HG03066 (cell line): Measurements from ENCODE around the gene ACVR1B.
A peak's percentile ranks its signal among the peaks of the same experiment; 100 is the strongest.

Source experiments
- ATAC-seq: cut with Tn5 transposase; IDR thresholded peaks from one replicate; pipeline ENCODE4 v1.9.1; 2021; ENCODE audit warnings: low read depth; ENCODE audit not compliant: unreplicated experiment

The ACVR1B gene

DNA sequence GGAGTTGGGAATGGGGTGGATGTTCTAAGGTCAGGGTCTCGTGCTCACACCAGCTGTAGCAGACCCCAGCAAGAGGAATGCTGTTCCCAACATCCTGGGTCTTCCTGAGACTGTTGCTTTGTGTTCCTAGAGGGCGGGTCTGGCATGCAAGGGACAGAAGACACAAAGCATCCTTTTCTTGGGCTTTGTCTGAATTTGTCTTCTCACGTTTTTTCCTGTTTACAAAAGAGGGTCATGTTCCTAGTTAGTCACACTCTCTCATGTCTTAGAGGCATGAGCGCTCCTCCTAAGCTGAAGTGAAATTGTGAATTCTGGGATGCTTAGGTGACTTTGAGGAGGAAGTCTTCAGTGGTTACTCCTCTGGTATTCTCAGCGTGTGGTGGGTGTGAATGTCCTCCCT, 45.6 kb downstream of the ACVR1B start:
- ATAC-seq, result no peak

DNA sequence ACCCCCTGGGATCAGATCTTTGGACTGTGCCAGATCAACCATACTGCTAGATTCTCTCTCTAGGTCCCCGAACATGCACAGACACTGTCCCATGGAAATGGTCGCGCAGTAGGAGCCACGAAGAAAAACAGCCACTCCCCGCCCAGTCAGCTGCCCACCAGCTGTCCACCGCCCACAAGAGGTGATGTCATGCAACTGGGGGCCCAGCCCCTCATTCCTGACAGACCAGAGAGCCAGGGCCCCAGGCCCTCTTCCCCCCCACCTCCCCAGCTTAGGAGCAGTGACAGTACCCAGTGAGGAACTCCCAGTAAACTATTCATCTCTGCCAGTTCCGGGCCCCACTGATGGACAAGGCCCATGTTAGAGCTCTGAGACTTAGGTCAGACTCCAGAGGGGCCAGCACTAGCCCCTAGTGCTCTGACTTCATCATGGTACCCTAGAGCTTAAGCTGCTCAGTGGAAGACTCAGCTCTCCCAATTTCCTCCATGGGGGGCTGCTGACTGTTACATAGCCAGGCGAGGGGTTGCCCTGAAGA, 51.6 kb downstream of the ACVR1B start:
- ATAC-seq, result no peak

DNA sequence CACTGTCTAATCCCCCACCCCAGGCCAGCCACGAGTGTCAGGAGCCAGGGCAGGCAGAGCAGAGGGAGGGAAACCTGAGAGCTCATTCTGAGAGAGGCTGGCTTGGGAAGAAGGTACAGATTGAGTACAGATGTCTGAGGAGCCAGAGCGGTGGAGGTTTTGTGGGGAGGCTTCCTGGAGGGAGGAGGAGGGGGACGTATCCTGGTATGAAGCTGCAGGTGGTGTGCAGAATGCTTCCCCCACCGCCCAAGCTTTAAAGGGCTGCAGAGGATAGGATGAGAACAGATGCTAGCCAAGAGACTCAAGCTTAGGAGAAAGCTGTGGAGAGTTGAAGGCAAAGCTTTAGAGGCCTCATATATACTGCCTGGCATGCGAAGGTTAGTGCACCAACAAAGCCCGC, 52.1 kb downstream of the ACVR1B start:
- ATAC-seq, result no peak

DNA sequence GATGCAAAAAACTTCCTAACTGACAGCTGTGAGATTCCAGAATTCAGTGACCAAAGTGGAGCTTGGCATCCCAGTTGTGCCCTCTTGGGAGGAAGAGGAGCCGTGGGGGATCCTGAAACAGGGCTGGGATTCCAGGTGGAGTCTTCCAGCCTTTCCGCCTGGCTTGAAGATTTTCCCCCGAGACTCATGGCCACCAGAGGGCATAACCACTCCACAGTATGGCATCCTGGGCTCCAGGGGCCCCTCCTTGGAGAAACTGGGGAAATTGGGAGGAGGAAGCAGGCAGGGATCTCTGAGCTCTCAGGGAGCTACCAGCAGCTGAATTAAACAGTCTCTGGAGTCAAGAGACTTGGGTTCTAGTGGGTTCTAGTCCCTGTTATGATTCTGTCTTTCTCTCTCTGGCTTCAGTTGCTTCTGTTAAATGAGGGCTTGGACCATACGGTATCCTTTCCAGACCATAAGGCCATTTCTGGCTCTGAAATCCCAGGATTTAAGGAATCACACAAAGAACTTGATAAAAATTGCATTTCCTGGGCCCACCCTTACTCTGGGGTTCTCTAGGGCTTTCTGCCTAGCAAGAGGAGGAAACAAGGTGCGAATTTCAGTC, 52.6 kb downstream of the ACVR1B start:
- no peak for ATAC-seq

DNA sequence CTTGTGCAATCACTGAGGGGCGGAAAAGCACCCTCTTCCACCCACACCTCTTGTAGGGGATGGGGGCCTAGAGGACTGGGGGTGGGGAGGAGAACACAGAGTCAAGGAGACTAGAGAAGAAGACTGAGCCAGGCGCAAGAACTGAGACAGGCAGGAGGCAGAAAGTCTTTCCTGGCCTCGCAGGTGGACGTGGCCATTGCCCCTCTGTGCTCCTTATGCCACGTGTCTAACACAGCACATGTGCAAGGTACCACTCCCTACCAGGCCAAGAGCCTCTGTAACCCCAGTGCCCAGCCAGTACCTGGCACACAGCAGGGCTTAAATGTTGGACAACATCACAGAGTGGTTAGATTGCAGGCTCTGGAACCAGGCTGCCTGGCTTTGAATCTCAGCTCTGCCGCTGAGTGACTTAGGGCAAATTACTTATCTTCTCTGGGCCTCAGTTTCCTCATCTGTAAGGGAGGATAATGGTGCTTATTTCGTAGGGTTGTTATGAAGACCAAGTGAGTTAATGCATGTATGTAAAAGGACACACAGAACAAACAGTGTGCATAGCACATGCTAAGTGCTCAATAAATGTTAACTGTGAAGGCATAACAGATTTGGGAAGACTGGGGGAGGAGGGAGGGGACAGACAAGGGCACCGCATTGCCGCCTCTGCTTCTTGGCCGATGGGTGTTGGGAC, 53.9 kb downstream of the ACVR1B start:
- ATAC-seq, result no peak

DNA sequence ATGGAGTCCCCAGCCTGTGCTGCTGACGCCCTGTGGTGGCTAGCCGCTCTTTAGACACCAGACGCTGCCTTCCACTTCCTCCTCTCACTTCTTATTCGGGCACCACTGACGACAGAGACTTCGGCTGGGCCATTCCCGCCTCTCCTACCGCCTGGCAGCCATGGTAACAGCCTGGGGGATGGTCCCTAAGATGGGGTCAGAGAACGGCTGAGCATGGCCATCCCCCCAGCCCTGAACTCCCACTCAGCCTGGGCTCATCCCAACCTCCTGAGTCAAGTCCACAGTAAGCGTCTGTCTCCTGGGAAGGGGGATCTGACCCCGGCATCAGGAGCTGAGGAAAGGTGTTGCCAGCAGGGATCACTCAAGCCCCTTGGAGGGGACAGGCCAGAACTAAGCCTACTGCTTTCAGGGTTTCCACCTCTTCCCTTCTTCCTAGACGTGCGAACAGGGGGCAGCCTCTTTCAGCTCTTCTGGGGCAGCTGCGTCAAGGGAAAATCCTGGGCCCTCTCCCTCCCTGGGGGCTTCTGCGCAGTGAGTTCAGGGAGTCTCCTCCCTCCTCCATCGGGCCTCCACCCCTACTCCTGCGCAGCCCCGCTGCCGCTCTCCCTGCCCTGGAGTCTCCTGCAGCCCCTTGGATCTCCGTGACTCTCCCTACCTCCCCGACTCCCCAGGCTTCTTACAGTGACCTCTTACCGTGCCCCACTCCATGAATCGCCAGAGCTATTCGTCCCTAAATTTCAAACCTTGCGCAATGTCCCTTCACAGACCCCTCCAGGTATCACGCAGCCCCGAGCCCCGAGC, 54.6 kb downstream of the ACVR1B start:
- peak; percentile 80 for ATAC-seq

DNA sequence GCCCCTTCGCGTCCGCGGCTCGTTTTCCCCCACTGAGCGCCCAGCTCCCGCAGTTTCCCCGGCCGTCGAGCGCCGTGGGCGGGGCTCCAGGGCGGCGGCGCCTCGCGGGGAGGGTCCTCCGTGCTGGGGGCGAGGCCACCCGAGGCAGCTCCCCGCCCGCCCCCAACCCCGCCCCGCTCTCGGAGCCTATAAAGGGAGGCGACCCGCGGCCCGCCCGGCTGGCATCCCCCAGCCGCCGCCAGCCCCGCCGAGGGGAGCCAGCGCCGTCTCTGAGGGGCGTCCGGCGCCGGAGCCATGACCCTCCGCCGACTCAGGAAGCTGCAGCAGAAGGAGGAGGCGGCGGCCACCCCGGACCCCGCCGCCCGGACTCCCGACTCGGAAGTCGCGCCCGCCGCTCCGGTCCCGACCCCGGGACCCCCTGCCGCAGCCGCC, 55.2 kb downstream of the ACVR1B start, which contains the start of gene TAMALIN:
TSS of gene TAMALIN (plus strand) at position 221 of the 432 bp plus-strand sequence. CDS start at position 295, 74 bp downstream.
- no peak for ATAC-seq

DNA sequence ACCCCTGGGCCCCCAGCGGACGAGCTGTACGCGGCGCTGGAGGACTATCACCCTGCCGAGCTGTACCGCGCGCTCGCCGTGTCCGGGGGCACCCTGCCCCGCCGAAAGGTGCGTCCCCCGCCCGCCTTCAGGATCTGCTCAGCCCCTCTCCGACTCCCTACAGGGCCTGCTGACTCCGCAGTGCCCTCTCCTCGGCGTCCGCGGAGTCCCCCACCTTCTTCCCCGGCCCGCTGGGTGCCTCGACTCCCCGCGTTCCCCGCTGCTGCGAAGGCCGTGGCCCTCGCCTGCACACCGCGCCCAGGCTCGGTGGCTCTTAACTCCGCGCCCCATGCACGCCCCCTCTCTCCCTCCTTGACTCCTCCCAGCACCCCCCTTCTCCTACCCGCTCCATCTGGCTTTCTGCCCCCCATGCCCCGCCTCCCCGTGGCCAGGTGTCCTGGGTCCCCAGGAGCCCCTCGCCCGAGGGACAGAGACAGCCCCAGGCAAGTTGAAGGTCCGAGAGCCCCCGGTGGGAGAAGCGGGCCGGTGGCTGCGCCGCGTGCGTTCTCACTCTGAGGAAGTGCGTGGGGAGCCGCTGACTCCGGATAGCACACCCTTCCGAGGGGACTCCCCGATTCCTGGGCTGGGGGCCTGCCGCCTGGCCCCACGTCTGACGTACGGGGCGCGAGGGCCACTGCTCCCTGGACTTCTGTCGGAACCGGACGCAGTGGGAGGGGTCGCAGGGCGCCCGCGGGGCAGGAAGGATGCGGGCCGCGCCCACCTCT, 55.8 kb downstream of the ACVR1B start:
- no peak for ATAC-seq

DNA sequence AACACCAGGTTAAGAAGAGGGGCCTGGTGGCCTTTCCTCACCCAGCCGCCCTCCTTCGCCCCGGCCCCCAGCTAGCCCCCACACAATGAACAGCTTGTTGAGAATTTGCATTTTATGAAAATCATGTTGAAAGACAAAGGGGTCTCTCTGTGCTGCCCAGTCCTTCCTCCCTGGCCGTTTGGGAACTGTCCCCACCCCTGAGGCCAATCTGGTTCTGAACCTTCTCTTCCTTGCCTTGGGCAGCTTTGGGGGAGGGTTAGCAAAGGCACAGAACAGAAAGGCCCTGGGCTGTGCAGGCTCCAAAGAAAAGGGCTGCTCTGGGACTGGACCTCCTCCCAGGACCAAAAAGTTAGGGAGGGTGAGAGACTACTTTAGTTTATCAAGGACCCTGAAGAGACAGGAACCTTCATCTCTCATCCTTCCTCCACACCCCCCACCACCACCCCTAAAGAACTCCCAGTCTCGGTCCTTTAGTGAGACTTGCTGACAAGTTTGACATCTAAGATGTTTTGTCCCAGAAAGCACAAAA, 56.5 kb downstream of the ACVR1B start:
- ATAC-seq, result no peak

DNA sequence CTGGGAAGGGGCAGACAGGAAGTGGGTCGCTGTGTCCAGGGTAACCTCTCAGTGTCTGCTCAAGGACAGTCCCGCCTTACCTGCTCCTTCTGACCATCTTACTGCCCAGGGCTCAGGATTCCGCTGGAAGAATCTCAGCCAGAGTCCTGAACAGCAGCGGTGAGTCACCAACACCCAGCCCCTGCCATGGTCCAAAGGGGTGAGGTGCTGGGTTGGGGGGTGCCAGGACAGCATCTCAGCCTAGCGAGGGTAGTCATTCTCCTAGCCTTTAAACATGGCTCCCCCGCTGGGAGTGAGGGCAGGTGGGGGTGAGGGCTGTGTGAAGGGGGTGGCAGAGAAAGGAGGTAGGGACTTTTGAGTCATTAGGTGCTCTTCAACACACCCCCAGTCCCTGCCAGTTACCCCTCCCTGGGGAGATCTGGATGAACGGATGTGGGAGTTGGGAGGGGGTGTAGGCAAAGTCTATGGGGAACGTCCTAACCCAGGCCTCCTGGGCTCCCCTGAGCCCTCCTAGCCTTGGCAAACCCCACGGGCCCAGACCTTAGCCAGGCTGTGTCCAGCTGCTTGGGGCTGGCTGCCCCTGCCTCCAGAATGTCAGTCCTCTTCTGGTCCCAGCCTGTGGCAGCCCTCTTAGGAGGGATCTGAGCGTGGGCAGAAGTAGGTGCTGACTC, 57.7 kb downstream of the ACVR1B start:
- no peak for ATAC-seq

DNA sequence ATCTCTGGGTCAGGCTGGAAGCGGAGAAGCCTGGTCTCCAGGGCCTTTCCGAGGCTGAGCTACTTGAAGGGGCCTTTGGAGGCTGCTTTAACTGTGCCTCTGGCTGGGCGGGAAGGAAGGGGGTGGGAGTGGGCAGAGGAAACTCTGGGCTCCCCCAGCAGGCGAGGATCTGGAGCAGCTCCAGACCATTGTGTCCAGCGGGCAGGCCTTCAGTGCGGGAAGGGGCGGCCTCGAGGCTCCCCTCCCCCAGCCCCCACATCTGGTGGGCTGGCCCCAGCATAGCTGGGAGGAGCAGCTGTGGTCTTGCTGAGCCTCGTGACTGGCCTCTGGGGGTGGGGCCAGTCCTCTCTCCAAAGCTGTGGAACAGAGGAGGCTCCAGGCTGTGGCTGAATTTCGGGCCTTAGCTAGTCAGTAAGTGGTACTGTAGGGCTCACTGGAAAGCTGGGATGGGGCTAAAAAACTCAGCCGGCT, 58.7 kb downstream of the ACVR1B start:
- no peak for ATAC-seq

DNA sequence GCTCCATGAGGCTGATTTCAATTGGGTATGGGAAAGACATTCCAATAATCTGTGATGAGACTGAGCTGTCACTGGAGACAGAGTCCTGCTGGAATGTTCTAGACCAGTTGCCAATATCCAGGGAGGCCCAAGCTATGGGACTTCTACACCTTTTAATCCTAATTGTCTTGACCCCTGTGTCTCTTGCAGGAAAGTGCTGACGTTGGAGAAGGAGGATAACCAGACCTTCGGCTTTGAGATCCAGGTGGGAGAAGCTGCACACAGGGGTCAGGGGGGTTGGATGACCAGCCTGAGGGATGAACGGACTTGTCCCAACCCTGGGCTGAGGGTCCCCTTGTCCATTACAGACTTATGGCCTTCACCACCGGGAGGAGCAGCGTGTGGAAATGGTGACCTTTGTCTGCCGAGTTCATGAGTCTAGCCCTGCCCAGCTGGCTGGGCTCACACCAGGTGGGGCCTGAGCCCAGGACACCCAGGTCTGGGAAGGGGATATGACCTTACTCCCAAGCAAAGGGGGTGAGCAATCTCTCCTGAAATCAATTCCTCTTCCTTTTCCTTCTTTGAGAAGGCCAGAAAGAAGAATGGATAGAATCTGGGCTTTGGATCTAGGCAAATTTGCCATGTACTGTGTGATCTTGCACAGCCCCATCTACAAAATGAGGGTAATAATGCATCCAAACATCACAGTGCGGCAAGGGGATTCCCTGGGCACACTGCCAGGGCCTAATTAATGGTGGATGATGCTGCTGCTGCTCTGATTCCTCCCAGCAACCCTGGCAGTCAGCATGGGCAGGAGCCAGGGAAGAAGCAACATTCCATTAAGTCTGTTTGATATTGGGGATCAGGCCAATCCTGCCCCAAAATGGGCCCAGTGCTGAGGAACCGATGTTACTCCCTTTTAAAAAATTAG, 59.4 kb downstream of the ACVR1B start:
- ATAC-seq, result no peak

DNA sequence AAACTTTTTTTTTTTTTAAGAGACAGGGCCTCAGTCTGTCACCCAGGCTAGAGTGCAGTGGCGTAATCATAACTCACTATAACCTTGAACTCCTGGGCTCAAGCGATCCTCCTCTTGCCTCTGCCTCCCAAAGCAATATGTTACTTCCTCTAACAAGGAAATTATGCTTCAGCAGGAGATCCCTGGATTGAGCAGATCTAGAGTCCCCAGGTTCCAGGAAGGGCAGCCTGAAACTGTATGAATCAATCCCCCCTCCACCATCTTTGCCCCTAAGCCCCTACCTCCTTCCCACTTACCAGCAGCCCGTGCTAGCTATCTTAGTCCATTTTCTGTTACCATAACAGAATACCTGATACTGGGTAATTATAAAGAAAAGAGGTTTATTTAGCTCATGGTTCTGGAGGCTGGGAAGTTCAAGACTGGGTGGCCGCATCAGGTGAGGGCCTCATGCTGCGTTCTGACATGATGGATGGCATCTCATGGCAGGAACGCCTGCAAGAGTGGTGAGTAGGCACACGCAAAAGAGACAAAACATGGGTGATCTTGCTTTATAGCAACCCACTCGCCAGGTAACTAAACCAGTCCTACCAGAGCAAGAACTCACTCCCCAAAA, 60.2 kb downstream of the ACVR1B start:
- ATAC-seq, result no peak

DNA sequence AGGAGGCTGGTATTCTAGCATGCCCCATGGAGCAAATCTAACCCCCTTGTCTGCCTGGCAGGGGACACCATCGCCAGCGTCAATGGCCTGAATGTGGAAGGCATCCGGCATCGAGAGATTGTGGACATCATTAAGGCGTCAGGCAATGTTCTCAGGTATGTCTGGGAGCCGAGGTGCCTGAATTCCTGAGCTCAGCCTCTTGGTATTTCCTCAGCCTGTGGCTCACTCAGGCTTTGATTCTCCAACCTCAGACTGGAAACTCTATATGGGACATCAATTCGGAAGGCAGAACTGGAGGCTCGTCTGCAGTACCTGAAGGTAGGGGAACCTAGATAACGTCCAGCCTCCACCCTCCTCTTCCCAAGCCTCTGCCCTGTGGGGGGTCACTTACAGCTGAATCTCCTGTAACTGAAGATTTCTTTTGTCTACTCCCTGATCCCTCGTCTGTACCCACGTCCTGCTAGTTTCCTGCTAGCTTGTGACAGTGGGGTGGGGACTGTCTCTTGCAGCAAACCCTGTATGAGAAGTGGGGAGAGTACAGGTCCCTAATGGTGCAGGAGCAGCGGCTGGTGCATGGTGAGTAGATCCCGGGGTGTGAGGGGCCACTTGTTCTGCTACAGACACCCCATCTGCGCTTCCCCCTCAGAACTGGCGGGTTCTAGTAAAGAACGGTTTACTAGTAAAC, 62.3 kb downstream of the ACVR1B start:
- no peak for ATAC-seq

DNA sequence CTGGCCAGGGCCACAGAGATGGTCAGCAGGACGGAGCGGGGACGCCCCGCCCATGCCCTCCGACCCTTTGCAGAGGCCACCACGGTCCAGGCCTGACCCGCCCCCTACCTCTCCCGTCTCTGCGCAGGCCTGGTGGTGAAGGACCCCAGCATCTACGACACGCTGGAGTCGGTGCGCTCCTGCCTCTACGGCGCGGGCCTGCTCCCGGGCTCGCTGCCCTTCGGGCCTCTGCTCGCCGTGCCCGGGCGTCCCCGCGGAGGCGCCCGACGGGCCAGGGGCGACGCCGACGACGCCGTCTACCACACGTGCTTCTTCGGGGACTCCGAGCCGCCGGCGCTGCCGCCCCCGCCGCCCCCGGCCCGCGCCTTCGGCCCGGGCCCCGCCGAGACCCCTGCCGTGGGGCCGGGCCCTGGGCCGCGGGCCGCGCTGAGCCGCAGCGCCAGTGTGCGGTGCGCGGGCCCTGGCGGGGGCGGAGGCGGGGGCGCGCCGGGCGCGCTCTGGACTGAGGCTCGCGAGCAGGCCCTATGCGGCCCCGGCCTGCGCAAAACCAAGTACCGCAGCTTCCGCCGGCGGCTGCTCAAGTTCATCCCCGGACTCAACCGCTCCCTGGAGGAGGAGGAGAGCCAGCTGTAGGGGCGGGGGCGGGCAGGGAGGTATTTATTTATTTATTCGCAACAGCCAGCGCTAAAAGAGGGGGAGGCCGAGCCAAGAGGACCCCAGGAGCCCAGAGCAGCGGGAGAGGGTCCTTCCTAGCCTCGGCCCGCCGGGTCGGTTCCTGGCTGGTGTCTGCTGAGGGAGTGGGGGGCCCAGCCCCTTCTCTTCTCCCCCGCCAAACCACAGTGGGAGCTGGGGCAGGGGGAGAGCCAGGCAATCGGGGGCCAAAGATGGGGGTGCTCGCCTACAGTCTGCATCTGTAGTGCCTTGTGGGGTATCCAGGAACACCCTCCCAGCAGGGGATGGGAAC, 63.4 kb downstream of the ACVR1B start:
- no peak for ATAC-seq

DNA sequence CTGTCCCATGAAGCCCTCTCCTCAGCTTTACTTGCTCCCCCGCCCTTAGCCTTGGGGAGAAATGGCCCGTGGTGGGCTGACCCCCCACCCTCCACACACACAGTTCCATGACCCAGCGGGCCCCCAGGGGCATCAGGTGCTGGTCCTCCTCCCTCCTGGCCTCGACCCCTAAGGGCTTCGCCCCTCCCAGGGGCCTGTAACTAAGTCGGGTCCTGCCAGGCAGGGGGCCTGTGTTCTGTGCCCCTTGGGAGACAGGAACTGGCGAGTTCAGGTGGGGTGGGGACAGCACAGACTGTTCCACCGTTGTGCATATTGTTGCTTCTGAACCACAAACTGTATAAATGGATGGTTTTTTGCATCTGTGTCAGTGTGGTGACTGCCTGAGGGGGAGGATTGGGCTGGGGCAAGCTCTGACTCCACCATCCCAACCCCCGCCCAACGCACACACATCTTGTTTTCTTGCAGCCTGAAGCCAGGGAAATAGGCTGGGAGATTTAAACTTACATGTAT, 64.1 kb downstream of the ACVR1B start:
- no peak for ATAC-seq
